NB4 (cell line): Measurements from ENCODE around the gene MED15.
A peak's percentile ranks its signal among the peaks of the same experiment; 100 is the strongest.
"Not testable (repeated sequence)": the region's sequence is repeated elsewhere in the genome, so short reads cannot be mapped to it uniquely, and the experiment has no call there.

Experiments
- DNase-seq: peaks from one replicate; pipeline ENCODE4 v3.0.0; 2010; ENCODE audit warnings: low read depth
- H3K4me3 ChIP-seq: one replicate; pipeline ENCODE4 v1.5.1; 2011; ENCODE audit warnings: mild to moderate bottlenecking, low read depth, low read length, moderate library complexity
- CTCF ChIP-seq: IDR thresholded peaks from one replicate; pipeline ENCODE4 v1.5.1; 2012; ENCODE audit warnings: low read depth, low read length
- MAX ChIP-seq: IDR thresholded peaks from 2 replicates; pipeline ENCODE4 v1.6.1; 2011; ENCODE audit warnings: low read depth, low read length
- MYC ChIP-seq: IDR thresholded peaks from 2 replicates; pipeline ENCODE4 v1.6.1; 2011; ENCODE audit warnings: low read depth, low read length
- POLR2A ChIP-seq: IDR thresholded peaks from 2 replicates; pipeline ENCODE4 v1.6.1; 2011; ENCODE audit warnings: mild to moderate bottlenecking; ENCODE audit not compliant: insufficient read length; ENCODE audit errors: extremely low read depth

The MED15 gene

GRCh38 chr22:20619045-20619892, 111.9 kb downstream of the MED15 start:
- TF ChIP-seq MYC: no peak
- TF ChIP-seq MAX: no peak
- TF ChIP-seq CTCF: no peak
- TF ChIP-seq POLR2A: no peak
- no peak overlapping the region for H3K4me3 ChIP-seq
- peak; percentile 62 for DNase-seq

- DNase-seq, H3K4me3 ChIP-seq: not testable (repeated sequence)
These were observed 112.4 kb downstream of the MED15 start for GRCh38 chr22:20619893-20620194.

- DNase-seq: no peak
- H3K4me3 ChIP-seq: no peak overlapping the region
- TF ChIP-seq CTCF: no peak
- TF ChIP-seq POLR2A: no peak
- TF ChIP-seq MYC: no peak
- no peak for TF ChIP-seq MAX
These were observed 113.8 kb downstream of the MED15 start for GRCh38 chr22:20621162-20621561.

GRCh38 chr22:20622650-20623339, 115.4 kb downstream of the MED15 start:
- DNase-seq: no peak
- no peak overlapping the region for H3K4me3 ChIP-seq
- no peak for TF ChIP-seq POLR2A

- H3K4me3 ChIP-seq: no peak overlapping the region
- no peak for DNase-seq
- TF ChIP-seq POLR2A: no peak
These were observed 116.8 kb downstream of the MED15 start for GRCh38 chr22:20624161-20624616.

GRCh38 chr22:20625270-20625669, 117.9 kb downstream of the MED15 start:
- no peak for DNase-seq
- no peak for TF ChIP-seq MYC
- H3K4me3 ChIP-seq: no peak overlapping the region

- no peak for DNase-seq
- no peak overlapping the region for H3K4me3 ChIP-seq
- TF ChIP-seq CTCF: no peak
- no peak for TF ChIP-seq MAX
- no peak for TF ChIP-seq MYC
- no peak for TF ChIP-seq POLR2A
These were observed 119.4 kb downstream of the MED15 start for GRCh38 chr22:20626811-20627210.

- no peak overlapping the region for H3K4me3 ChIP-seq
- no peak for DNase-seq
- no peak for TF ChIP-seq CTCF
- no peak for TF ChIP-seq MAX
- TF ChIP-seq POLR2A: no peak
- no peak for TF ChIP-seq MYC
These were observed 120.0 kb downstream of the MED15 start for GRCh38 chr22:20627432-20627831.
